Esophagus muscularis mucosa (tissue), 4 donors: ENCODE measurements around the gene MTMR8. TPM values are rescaled to one million over a fixed set of nuclear protein-coding genes. Genes with fewer than 3 reads are reported as not detected.

ENCODE experiments used
- DNase-seq: peaks from one replicate; pipeline ENCODE4 v3.0.0-alpha.2; 2017; ENCODE audit errors: extremely low spot score
- H3K27ac ChIP-seq, 4 donors: fragments of 200-600 bp; sonication (generic); replicated peaks in 1 of 4; 1 replicate in 3 of 4; 2 replicates in 1 of 4; pipeline ENCODE4 v1.5.1; 2016 to 2019; ENCODE audit warnings: mild to moderate bottlenecking in 1 of 4
- H3K27me3 ChIP-seq, 4 donors: fragments of 200-600 bp; sonication (generic); one replicate each; pipeline versions ENCODE4 v1.5.1 to v1.6.0; 2016 to 2019
- H3K36me3 ChIP-seq, 4 donors: fragments of 200-600 bp; sonication (generic); one replicate each; pipeline ENCODE4 v1.5.1; 2016 to 2019
- H3K4me1 ChIP-seq, 4 donors: fragments of 200-600 bp; sonication (generic); one replicate each; pipeline ENCODE4 v1.5.1; 2016 to 2019
- H3K4me3 ChIP-seq, 4 donors: fragments of 200-600 bp; sonication (generic); 1 replicate in 2 of 4; 2 replicates in 2 of 4; pipeline ENCODE4 v1.5.1; 2016 to 2019; ENCODE audit warnings: mild to moderate bottlenecking in 4 of 4, moderate library complexity in 1 of 4
- H3K9me3 ChIP-seq, 4 donors: fragments of 200-600 bp; sonication (generic); 1 replicate in 3 of 4; 2 replicates in 1 of 4; pipeline ENCODE4 v1.5.1; 2016 to 2019
- CTCF ChIP-seq, 3 experiments: fragments of 200-600 bp in 2 of 3; fragments of 450-650 bp in 1 of 3; sonication (generic) in 2 of 3; IDR thresholded peaks; one replicate each; pipeline ENCODE4 v1.5.1; 2017 to 2019; ENCODE audit warnings: antibody characterized with exemption in 3 of 3, mild to moderate bottlenecking in 2 of 3, moderate library complexity in 1 of 3
- EP300 ChIP-seq: sonication (generic); formaldehyde crosslinking; IDR thresholded peaks from one replicate; pipeline ENCODE4 v1.6.1; 2017; ENCODE audit warnings: antibody characterized with exemption
- POLR2A ChIP-seq: fragments of 450-650 bp; IDR thresholded peaks from one replicate; pipeline ENCODE4 v1.6.1; 2017; ENCODE audit warnings: antibody characterized with exemption, moderate library complexity, mild to moderate bottlenecking, low read depth
- POLR2AphosphoS5 ChIP-seq, 2 donors: sonication (generic); formaldehyde crosslinking; IDR thresholded peaks; one replicate each; pipeline ENCODE4 v1.6.1; 2017; ENCODE audit warnings: antibody characterized with exemption in 2 of 2
- WGBS: methylation state at CpG from one replicate; pipeline ENCODE4 v1.1.5; 2018; 5-methylcytosine and 5-hydroxymethylcytosine counted together
- intact Hi-C: fragments of 100-400 bp; cut with DNase I; formaldehyde crosslinking; loops from one replicate; pipeline ENCODE4 v1.15.1; 2023
- total RNA-seq, 4 donors: library from RNA; depleted of rRNA; stranded (reverse); fragments of >200 nt; gene quantifications; one replicate each; pipeline versions ENCODE4 v1.1.0 to v1.2.1, GENCODE V29; 2016

The MTMR8 gene
- total RNA-seq, 4 donors from 2014 or later = 1.2 to 2.9 (median 2.2) TPM

DNA sequence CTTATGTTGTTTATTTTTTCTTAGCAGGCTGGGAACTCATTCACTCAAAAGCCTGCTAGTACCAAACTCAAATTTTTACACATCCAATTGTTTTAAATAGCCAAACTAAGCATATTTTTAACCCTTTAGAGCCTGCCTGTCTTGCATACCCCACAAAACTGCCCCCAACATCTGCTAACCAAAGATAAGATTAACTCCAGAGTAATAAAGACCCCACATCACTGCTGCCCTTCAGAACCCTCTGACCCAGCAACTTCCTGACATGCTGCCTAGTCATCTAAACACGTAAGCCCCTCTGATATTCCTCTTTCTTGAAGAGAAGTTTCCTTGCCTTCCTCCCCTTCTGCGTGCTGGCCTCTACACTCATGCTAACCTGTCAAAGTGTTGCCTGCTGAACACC is 104.1 kb downstream of the MTMR8 start:
- Histone ChIP-seq H3K4me3 (no peak overlapping the region), H3K27me3 (no peaks in the 10 kb centered on the region), H3K9me3 (no peaks in the 10 kb centered on the region), H3K36me3 (no peaks in the 10 kb centered on the region), H3K27ac (no peak overlapping the region), H3K4me1 (no peaks in the 10 kb centered on the region)
- WGBS = 49% methylated on average over 2 of the region's 2 CpGs
- TF ChIP-seq CTCF (IDR thresholded peaks at IDR 0.05) (no peak), EP300 (no peak), POLR2AphosphoS5 (IDR thresholded peaks at IDR 0.05) (no peak), POLR2A (no peak)
- intact Hi-C loops = no loop called here
- DNase-seq = no peak

DNA sequence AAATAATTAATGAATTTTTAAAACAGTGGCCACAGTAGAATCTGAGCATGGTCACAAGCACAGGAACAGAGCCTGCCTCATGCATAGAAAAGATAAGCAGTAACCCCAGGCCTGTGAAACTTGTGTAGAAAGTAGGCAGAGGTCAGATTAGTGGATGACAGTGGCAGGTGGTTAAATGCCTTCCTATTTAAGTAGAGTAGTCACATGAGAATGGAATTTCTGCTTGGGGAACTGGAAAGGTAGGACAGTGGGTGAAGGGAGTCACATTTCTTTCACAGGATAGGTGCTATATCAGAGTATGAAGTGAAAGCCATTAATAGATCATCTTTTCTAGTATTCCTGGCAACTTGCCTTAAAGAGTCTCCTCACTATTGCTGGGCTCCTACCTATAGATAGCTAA is 130.0 kb downstream of the MTMR8 start:
- Histone ChIP-seq H3K36me3 (no peaks in the 10 kb centered on the region), H3K4me3 (no peak overlapping the region), H3K27me3 (no peaks in the 10 kb centered on the region), H3K27ac (no peak overlapping the region), H3K9me3 (no peaks in the 10 kb centered on the region), H3K4me1 (no peaks in the 10 kb centered on the region)
- intact Hi-C loops = no loop called here
- no peak for DNase-seq
- TF ChIP-seq CTCF (IDR thresholded peaks at IDR 0.05) = no peak
- no peak for TF ChIP-seq EP300
- TF ChIP-seq POLR2A = no peak
- TF ChIP-seq POLR2AphosphoS5 (IDR thresholded peaks at IDR 0.05) = no peak

DNA sequence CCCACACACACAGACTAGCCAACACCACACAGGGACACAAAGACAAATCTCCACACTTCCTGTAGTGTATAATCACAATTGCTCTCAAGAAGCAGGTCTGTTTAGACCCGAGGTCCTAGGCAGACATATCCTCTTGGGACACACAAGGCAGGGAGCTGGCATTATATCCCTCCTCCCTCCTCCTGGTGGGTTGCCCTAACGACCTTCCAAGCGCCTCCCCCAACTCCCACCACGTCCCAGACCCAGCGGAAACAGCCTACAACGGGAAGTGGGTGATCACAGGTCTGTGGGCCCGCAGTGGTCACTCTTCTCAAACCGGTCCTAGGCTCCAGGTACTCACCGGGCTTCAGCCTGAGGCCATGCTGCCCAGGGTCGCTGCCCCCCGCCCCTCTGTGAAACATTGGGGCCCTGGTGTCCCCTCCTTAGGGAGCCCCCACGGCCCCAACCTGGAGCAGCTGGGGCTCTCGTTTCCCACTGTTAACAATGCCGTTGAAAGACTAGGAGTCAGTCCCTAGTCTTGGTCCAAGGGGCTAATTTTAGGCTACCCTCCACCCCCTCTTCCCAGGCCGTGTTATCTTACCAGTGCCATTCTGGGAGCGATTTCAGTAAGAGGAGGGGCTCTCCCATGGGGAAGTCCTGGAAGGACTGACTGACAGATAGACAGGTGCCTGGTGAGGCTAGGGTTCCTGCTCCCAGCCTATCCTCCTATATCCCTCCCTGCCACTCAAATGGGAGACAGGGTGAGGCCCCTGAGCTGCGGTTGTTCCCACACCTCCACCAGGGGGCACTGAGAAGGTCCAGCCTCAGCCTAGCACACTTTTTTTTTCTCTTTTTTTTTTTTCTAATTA is 164.9 kb downstream of the MTMR8 start, which contains the start of gene ASB12:
ASB12 (minus strand) TSS at position 485 of the 848 bp plus-strand sequence. CDS start 4,957 bp downstream, outside the sequence.
- TF ChIP-seq POLR2A = no peak
- TF ChIP-seq EP300 = no peak
- TF ChIP-seq POLR2AphosphoS5 (IDR thresholded peaks at IDR 0.05) = no peak
- no peak for TF ChIP-seq CTCF (IDR thresholded peaks at IDR 0.05)
- WGBS = 63% methylated on average over 15 of the region's 17 CpGs
- no peak within 1 kb of the TSS for H3K4me3 ChIP-seq
- no peak within 1 kb of the TSS for H3K27ac ChIP-seq
- H3K27me3 ChIP-seq = no peaks in the 10 kb centered on the region
- H3K36me3 ChIP-seq = no peaks in the 10 kb centered on the region
- no peaks in the 10 kb centered on the region for H3K9me3 ChIP-seq
- intact Hi-C loops = no loop called here
- no peaks in the 10 kb centered on the region for H3K4me1 ChIP-seq
- no peak for DNase-seq

- DNase-seq = no peak
- Histone ChIP-seq H3K4me3 (no peak overlapping the region), H3K4me1 (no peaks in the 10 kb centered on the region), H3K27ac (no peak overlapping the region), H3K27me3 (no peaks in the 10 kb centered on the region), H3K9me3 (no peaks in the 10 kb centered on the region), H3K36me3 (no peaks in the 10 kb centered on the region)
- TF ChIP-seq POLR2A (no peak), CTCF (IDR thresholded peaks at IDR 0.05) (no peak), EP300 (no peak), POLR2AphosphoS5 (IDR thresholded peaks at IDR 0.05) (no peak)
- 47% methylated on average over 3 of the region's 3 CpGs for WGBS
- intact Hi-C loops = no loop called here
Measured at GRCh38 chrX:64229154-64229553, 166.1 kb downstream of the MTMR8 start.

Other genes starting within 250 kb of the MTMR8 start
- 1 to 10 TPM; 4.5 to 9.6 (median 7.3) TPM for gene AMER1, start 189.7 kb downstream of the MTMR8 start, total RNA-seq
- gene ASB12, start 164.8 kb downstream of the MTMR8 start, total RNA-seq = not detected